ENCODE results near the gene GPRIN1.
"Not testable (repeated sequence)": the region's sequence is repeated elsewhere in the genome, so short reads cannot be mapped to it uniquely, and the experiment has no call there.

The GPRIN1 gene

GRCh38 chr5:176565760-176566288, 44.1 kb downstream of the GPRIN1 start:
- no peak for DNase-seq

GRCh38 chr5:176564002-176564401, 46.0 kb downstream of the GPRIN1 start:
- DNase-seq: no peak

- no peak for DNase-seq
Measured at GRCh38 chr5:176562189-176562588, 47.8 kb downstream of the GPRIN1 start.

- DNase-seq: no peak
Measured at GRCh38 chr5:176561259-176561658, 48.7 kb downstream of the GPRIN1 start.

GRCh38 chr5:176560364-176560763, 49.6 kb downstream of the GPRIN1 start:
- DNase-seq: no peak

GRCh38 chr5:176559683-176560082, 50.3 kb downstream of the GPRIN1 start:
- no peak for DNase-seq

- DNase-seq: no peak
Measured at GRCh38 chr5:176557846-176558245, 52.1 kb downstream of the GPRIN1 start.

- DNase-seq: no peak
Measured at GRCh38 chr5:176553260-176554085, 56.5 kb downstream of the GPRIN1 start.

GRCh38 chr5:176552332-176552869, 57.6 kb downstream of the GPRIN1 start:
- no peak for DNase-seq

- not testable (repeated sequence) for DNase-seq
Measured at GRCh38 chr5:176550937-176551336, 59.0 kb downstream of the GPRIN1 start.

- no peak for DNase-seq
Measured at GRCh38 chr5:176550275-176550831, 59.6 kb downstream of the GPRIN1 start.

GRCh38 chr5:176549871-176550270, 60.1 kb downstream of the GPRIN1 start:
- no peak for DNase-seq

GRCh38 chr5:176548967-176549444, 61.0 kb downstream of the GPRIN1 start, which contains the start of gene CDHR2:
CDHR2 (plus strand) TSS chr5:176549342; CDS start chr5:176565353, 16,011 bp downstream.
- no peak for DNase-seq

GRCh38 chr5:176547802-176548201, 62.2 kb downstream of the GPRIN1 start:
- DNase-seq: no peak
